Measurements from ENCODE around the gene ZNF326. TPM values are rescaled to one million over a fixed set of nuclear protein-coding genes. Genes with fewer than 3 reads are reported as not detected.

ZNF326 gene
- total RNA-seq, 1 donor from 2014 or later = 43.8 TPM

DNA sequence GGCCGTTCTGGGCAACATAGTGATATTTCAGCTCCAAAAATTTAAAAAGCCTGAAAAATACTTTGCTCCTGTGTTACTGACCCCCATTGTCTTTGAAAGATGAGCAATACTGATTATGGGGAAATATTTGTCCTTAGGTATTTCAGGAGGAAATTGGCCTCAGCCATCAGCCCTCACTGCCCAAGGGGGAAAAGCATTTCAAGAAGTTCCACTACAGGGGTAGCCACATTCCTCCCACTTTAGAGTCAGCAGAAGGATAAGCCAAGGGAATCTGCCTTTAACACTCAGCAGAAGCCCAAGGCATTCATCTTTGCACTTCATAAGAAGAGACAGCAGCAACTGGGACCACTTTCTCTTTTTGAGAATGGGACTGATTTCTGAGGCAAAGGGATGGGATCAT, 40.5 kb upstream of the ZNF326 start:
- Mint-ChIP-seq H3K27ac (ENCODE audit: unreplicated experiment) (no peak overlapping the region), H3K4me3 (no peak overlapping the region), H3K4me1 (peaks cover 46% of the 10 kb centered on the region), H3K36me3 (ENCODE audit: low read depth) (peaks cover 2% of the 10 kb centered on the region), H3K27me3 (ENCODE audit: low read depth) (no peaks in the 10 kb centered on the region), H3K9me3 (peaks cover 2% of the 10 kb centered on the region)
- TF ChIP-seq, protein P1, sequence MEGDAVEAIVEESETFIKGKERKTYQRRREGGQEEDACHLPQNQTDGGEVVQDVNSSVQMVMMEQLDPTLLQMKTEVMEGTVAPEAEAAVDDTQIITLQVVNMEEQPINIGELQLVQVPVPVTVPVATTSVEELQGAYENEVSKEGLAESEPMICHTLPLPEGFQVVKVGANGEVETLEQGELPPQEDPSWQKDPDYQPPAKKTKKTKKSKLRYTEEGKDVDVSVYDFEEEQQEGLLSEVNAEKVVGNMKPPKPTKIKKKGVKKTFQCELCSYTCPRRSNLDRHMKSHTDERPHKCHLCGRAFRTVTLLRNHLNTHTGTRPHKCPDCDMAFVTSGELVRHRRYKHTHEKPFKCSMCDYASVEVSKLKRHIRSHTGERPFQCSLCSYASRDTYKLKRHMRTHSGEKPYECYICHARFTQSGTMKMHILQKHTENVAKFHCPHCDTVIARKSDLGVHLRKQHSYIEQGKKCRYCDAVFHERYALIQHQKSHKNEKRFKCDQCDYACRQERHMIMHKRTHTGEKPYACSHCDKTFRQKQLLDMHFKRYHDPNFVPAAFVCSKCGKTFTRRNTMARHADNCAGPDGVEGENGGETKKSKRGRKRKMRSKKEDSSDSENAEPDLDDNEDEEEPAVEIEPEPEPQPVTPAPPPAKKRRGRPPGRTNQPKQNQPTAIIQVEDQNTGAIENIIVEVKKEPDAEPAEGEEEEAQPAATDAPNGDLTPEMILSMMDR (conservative IDR thresholded peaks at IDR 0.05) = no peak
- no peak for DNase-seq (ENCODE audit: low read depth, low spot score)

DNA sequence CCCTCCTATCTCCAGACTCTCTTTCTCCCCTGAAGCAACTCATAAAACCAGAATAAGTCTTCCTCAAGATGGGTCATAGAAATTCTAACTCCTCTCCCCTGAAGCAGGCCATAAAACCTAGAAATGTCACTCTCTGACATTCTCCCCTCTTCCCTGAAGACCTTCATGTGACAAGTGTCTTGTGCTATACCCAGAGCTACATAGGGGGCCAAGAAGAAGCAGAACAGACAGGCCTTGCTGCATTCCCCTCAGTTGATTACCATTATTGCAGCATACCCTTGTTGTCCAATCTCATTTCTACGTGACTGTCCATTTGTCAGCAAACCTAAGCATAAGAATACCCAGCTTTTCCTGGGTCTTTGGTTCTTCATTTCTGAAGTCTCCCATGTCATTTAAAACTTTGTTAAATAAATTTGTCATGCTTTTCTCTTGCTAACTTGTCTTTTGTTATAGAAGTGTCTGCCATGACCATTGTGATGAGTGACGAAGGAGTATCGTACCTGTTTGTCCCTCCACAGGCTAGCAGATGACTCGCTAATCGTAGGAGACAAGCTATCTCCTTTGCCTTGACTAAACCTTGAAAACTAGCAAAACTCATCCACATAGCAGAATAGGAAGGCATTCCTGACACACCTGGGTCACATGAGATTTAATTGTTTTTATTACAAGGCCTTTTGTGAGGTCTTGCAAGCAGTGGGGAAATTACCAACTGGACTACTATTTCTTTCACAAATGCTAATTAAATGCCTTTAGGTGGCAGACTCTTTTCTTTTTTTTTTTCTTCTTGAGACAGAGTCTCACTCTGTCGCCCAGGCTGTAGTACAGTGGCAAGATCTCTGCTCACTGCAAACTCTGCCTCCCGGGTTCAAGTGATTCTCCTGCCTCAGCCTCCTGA, 39.4 kb upstream of the ZNF326 start:
- Mint-ChIP-seq H3K36me3 (ENCODE audit: low read depth) (peaks cover 4% of the 10 kb centered on the region), H3K4me1 (peaks cover 36% of the 10 kb centered on the region), H3K4me3 (no peak overlapping the region), H3K27ac (ENCODE audit: unreplicated experiment) (no peak overlapping the region), H3K27me3 (ENCODE audit: low read depth) (no peaks in the 10 kb centered on the region), H3K9me3 (peaks cover 5% of the 10 kb centered on the region)
- TF ChIP-seq, protein P1 (conservative IDR thresholded peaks at IDR 0.05) = no peak
- DNase-seq (ENCODE audit: low read depth, low spot score) = no peak

DNA sequence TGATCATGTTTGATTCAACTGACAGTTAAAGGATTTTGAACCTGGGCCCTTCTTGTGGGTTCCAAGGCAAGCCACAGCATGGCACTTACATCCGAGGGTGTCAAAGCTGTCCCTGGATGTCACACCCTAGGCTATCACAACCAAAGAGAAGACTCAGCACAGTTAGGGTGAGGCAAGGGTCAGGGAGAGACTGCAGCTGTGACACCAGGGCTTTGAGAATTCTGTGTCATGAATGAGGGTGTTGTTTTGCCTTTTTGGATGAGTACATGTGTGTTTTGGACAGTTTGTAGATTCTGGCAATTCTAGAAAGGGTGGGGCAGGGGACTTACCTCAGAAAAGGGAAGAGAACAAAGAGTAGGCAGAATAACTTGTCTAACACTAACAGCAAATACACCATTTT, 37.8 kb upstream of the ZNF326 start:
- Mint-ChIP-seq H3K27me3 (ENCODE audit: low read depth) (no peaks in the 10 kb centered on the region), H3K9me3 (peaks cover 5% of the 10 kb centered on the region), H3K27ac (ENCODE audit: unreplicated experiment) (no peak overlapping the region), H3K36me3 (ENCODE audit: low read depth) (peaks cover 4% of the 10 kb centered on the region), H3K4me1 (peaks cover 29% of the 10 kb centered on the region), H3K4me3 (peak overlapping the region; percentile 2)
- no peak for DNase-seq (ENCODE audit: low read depth, low spot score)
- TF ChIP-seq, protein P1 (conservative IDR thresholded peaks at IDR 0.05) = no peak

DNA sequence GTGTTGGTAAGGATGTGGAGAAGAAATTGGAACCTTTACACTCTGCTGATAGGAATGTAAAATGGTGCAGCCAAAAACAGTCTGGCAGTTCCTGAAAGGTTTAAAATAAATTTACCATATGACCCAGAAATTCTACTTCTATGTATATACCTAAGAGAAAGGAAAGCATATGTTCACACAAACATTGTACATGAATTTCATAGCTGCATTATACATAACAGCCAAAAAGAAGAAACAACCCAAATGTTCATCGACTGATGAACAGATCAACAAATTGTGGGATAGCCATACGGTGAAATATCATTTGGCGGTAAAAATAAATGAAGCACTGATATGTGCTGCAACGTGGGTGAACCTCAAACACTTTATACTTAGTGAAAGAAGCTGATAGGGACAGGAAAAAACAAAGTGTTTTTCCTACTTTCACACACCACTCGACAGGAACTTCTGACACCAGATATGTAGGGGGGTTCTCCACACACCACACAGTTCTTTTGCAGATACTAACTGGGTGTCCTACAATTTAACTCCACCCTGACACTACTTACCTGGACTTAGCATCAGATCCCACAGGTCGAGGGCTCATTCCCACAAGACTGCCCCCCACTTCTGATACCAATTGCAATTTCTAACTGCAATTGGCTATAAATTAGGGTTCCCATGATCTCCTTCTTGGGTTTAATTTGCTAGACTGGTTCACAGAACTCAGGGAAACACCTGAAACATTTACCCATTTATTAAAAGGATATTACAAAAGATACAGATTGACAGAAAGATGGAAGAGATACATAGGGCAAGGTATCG, 35.9 kb upstream of the ZNF326 start:
- no peak overlapping the region for H3K4me3 Mint-ChIP-seq
- H3K27me3 Mint-ChIP-seq (ENCODE audit: low read depth) = no peaks in the 10 kb centered on the region
- peaks cover 27% of the 10 kb centered on the region for H3K4me1 Mint-ChIP-seq
- no peak for DNase-seq (ENCODE audit: low read depth, low spot score)
- H3K36me3 Mint-ChIP-seq (ENCODE audit: low read depth) = peaks cover 8% of the 10 kb centered on the region
- H3K27ac Mint-ChIP-seq (ENCODE audit: unreplicated experiment) = no peak overlapping the region
- peaks cover 7% of the 10 kb centered on the region for H3K9me3 Mint-ChIP-seq
- TF ChIP-seq, protein P1 (conservative IDR thresholded peaks at IDR 0.05) = no peak

DNA sequence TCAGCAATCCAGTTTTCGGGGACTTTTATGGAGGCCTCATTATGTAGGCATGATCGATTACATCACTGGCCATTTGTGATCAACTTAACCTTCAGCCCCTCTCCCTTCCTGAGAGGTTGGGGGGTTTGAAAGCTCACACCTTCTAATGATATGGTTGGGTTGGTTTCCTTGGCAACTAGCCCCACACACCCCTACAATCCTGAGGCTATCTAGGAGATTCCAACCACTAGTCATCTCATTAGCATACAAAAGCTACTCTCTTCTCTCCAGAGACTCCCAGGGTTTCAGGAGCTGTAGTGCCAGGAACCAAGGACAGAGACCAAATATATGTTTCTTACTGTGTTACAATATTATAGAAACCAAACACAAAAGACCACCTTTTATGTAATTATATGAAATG, 35.2 kb upstream of the ZNF326 start:
- Mint-ChIP-seq H3K27ac (ENCODE audit: unreplicated experiment) (no peak overlapping the region), H3K27me3 (ENCODE audit: low read depth) (no peaks in the 10 kb centered on the region), H3K36me3 (ENCODE audit: low read depth) (peaks cover 8% of the 10 kb centered on the region), H3K4me1 (peaks cover 27% of the 10 kb centered on the region), H3K4me3 (no peak overlapping the region), H3K9me3 (peaks cover 7% of the 10 kb centered on the region)
- DNase-seq (ENCODE audit: low read depth, low spot score) = no peak
- TF ChIP-seq, protein P1 (conservative IDR thresholded peaks at IDR 0.05) = no peak

Measured in neural crest cell (in vitro differentiated cells).